Activated T-cell treated with anti-CD3 and anti-CD28 coated beads, Interleukin-2, amount 50 U/mL, for 48 hours (primary cell): ENCODE results near the gene IL13.

Source experiments
- DNase-seq, 2 experiments: peaks; one replicate each; pipeline ENCODE4 v3.0.0-alpha.2; 2020

IL13 gene

DNA sequence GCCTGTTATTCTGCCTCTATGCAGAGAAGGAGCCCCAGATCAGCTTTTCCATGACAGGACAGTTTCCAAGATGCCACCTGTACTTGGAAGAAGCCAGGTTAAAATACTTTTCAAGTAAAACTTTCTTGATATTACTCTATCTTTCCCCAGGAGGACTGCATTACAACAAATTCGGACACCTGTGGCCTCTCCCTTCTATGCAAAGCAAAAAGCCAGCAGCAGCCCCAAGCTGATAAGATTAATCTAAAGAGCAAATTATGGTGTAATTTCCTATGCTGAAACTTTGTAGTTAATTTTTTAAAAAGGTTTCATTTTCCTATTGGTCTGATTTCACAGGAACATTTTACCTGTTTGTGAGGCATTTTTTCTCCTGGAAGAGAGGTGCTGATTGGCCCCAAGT, 15.5 kb downstream of the IL13 start:
- DNase-seq: no peak

DNA sequence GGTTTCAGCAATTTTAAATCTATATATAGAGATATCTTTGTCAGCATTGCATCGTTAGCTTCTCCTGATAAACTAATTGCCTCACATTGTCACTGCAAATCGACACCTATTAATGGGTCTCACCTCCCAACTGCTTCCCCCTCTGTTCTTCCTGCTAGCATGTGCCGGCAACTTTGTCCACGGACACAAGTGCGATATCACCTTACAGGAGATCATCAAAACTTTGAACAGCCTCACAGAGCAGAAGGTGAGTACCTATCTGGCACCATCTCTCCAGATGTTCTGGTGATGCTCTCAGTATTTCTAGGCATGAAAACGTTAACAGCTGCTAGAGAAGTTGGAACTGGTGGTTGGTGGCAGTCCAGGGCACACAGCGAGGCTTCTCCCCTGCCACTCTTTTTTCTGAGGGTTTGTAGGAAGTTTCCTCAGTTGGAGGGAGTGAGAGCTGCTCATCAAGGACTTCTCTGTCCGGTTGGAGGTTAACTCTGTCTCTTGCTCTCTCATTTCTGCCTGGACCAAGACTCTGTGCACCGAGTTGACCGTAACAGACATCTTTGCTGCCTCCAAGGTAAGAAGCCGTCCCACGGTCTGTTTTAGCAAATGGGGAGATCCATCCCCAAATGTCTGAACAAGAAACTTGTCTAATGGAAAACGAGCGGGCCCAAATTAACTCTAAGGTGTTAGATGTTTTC, 16.1 kb downstream of the IL13 start, which contains the start of gene IL4:
Gene IL4, plus strand, starts transcription at position 51 of the 692 bp plus-strand sequence. Its CDS starts 62 bp downstream, at position 113.
- DNase-seq: no peak

DNA sequence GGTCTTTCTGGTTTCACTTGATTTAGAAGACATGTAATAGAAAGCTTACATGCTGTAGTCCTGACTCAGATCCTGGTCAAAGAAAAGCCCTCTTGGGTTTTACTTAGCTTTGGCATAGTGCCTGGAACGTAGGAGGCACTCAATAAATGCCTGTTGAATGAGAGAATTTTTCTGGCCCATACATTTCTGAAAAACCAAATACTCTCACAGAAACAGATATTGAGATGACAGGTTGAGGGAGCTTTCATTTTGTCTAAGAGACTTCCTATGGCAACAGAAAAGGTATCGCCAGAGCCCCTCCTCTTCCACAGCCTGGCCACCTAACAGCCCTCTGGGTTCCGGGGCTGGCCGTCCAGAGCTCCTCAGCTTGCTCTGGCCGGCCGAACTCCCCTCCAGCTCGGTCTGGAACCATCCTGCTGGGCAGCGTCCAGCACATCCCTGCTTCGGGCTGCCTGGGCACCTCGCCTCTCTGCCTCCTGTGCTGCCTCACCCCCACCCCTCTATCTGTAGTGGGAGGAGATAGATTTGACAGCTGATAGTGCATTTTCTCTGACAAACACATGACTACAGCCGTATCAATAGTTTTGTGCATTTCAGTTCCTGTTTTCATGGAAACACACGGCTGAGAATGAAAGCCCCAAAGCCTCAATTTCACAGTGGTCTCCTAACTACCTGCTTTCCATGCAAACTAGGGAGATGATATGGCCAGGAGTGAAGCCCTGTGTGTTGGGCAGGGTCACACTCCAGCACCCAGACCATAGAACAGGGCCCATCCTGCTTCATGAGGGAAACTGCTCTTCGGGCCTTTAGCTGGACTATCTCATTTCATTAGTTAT, 16.9 kb downstream of the IL13 start:
- DNase-seq: peak in 1 of 2 experiments; percentile 52

DNA sequence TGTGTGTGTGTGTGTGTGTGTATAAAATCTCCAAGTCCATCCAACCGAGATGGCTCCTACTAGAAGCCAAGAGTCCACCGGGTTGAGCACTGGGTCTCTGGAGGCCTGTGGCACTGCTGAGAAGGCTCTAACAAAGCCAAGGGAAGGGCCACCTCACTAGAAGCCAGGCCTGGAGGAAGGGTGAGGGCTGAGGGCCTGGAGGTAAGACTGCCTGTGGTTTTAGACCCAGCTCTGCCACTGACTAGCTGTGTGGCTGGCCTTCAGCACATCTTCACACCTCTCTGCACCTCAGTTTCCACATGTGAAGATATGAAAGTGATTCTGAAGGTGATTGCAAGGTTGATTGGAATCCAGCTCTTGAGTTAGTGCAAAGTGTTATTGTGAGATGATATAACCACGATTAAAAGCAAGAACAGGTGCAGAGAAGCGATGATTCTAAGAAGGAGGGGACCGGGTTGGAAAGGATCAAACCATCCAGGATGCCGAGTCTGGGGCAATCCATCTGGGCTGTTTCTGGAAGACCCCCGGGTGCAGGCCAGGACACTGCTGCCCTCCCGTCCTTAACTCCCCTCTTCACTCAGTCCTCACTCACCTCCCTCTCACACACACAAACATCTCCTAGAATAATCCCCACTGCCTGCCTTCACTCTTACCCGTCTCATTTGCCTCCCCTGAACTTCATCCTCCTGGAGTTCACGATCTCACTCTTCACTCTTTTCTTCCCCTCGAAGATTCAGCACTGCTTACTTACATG, 18.1 kb downstream of the IL13 start:
- DNase-seq: no peak

DNA sequence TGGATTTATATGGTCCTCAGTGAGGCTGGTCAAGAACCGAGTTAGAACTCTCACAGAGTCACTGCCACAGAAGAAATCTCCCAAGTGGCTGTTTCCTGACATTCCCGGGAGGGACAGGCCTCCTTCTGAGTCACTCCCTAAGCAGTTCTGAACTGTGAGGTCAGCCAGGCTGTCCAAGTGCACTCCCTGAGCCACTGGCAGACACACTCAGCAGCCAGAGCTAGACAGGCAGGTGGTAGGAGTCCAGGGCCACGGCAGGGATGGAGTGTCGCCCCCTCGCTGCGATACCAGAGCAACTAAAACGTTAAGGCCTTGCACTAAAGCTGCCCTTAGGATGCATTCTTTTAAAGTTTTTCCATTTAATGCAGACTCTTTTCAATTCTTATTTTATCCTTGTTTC, 19.2 kb downstream of the IL13 start:
- no peak for DNase-seq

DNA sequence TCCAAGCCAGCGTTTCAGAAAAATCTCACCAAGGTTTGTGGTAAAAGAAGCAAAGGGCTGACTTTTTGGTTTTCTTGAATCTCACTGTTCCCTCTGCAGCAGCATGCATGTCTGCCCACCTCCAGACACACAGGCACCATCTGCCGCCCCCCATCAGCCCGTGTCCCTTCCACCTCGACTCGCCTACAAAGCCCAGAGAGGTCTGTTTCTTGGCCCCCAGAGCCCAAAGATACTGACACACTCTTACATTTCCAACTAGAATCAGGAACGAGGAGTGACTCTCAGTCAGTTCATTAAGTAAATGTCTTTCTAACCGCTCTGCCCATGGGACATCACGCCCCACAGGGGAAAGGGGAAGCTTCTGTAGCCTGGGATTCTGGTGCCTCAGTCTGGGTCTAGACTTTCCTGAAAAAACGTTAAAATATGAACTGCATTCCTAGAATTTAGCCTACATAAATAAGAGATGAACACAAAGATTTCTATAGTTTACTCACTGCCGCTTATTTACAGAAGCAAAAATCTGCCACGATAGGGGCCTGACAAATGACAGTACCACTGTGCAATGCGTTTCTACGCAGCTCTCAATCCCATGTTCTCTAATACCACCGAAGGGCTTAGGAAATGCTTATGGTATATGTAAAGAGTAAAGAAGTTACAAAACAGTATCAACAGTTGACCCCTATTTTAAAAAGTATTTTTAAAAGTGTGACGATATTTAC, 19.9 kb downstream of the IL13 start:
- no peak for DNase-seq

DNA sequence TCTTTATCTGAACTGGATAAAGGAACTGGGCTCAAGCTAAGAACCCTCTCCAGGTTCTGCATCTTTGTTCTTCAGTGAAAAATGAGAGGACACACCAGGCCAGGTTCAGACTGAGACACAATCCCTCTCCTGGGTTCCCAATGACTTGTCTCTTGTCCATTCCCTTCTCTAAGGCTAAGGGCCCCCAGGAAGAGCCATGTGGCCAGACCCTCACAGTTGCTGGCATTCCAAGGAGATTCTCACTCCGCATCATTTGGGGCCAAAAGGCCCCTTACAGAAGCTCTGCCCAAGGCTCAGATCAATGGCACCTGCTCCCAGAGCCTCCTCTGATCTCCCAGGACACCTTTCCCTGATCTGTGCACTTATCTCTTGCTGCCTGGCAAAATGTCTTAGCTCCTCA, 20.8 kb downstream of the IL13 start:
- DNase-seq: no peak

DNA sequence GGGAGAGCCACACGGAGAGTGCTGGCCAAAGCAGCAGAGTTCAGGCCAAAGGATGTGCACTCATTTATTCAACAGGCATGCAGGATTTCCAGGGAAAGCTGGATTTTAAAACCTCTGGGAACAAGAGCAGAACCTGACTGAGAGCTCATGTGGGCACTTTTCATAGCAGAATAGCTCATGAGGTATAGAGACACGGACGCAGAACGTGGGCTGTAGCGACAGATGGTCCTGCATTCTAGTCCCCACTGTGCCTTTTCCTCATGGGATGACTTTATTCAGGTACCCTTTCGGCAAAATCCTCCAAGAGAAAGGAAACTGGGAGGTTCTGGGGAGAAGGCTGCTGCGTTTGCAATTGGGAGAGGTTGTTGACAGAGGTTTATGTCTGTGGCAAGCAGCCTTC, 21.2 kb downstream of the IL13 start:
- no peak for DNase-seq

DNA sequence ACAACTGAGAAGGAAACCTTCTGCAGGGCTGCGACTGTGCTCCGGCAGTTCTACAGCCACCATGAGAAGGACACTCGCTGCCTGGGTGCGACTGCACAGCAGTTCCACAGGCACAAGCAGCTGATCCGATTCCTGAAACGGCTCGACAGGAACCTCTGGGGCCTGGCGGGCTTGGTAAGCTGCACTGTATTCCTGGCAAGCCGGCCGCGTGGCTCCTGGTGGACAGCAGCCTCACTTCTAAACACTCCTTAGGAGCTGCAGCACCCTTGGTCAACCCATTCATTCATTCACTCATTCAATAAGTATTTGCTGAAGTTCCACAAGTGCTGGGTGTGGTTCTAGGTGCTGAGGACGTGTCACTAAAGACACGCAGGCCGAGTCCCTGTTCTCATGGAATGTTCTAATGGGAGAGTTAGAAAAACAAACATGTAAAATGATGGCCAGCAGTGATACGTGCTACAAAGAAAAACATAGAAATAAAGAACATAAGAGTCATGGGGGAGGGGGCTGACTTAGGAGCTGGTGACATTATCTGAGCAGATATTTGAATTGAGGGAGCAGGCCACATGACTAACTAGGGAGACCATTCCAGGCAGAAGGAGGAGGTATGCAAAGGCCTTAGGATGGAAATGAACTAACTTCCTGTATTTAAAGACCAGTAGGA, 21.9 kb downstream of the IL13 start:
- no peak for DNase-seq

DNA sequence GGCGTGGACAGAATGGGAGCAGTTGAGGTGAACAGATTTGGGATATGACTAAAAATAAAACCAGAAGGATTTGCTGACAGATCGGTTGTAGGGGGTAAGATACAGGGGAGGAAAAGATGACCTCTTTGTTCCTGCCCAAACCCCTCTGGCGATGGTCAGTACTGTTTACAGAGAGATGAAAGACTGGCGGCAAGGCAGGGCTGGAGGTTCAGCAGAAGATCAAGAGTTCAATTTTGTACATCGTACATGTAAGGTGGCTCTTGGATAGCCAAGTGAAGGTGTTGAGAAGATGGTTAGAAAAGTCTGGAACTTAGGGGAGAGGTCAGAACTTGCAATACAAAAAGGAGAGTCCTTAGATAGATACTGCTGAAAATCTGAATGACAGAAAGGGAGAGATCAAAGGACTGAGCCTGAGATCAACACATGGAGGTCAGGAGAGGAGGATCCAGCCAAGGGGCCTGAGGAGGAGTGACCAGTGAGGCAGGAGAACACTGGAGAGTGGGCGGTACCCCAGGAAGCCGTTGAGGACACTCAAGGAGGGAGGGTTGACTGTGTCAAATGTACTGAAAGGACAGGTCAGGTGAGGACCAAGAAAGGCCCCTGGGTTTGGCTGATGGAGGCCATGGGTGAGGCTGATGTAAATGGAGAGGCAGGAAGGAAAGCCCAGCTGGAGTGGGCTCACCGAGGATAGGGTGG, 23.0 kb downstream of the IL13 start:
- no peak for DNase-seq

DNA sequence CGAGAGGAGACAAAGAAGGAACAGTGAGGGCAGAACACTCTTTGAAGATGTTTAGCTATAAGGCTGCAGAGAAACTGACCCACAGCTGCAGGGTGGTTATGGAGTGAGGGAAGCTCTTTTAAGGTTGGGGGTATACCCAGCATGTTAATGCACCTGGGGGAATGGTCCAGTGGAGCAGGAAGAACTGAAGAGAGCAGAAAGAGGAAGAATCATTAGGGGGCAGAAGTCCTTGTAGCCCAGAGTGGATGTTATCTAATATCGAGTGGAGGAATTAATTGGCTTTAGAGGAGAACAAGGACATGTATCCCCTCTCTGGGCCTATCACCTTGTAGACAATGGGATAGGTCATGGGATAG, 23.5 kb downstream of the IL13 start:
- DNase-seq: no peak

DNA sequence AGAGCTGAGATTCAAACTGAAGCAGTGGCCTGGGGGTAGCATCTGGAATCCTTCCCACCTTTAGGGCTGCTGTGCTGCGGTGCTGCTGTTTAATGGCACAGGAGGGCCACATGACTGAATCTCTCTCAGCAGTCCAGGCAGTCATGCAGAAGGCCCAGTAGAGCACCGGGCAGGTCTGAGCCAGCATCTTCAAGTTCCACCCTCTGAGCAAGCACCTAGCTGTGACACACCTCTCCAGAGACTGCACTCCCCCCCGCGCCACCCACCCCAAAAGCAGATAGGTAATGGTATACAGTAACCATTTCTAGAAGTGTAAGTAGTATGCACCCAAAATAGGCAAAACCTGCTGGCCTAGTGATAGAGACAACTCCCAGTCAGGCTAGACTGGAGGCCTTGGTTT, 24.0 kb downstream of the IL13 start:
- DNase-seq: no peak

DNA sequence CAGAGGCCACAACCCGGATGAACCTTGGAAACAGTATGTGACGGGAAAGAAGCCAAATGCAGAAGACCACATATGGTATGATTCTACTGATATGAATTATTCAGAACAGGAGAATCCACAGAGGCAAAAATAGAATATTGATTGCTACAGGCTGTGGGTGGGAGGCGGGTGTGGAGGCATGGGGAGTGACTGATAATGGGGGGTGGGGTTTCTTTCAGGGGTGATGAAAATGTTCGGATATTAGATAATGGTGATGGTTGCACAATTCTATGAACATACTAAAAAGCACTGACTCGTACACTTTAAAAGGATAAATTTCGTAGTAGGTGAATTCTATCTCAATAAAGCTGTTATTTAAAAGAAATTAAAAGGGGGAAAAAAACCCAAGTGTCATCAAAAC, 26.5 kb downstream of the IL13 start:
- no peak for DNase-seq

DNA sequence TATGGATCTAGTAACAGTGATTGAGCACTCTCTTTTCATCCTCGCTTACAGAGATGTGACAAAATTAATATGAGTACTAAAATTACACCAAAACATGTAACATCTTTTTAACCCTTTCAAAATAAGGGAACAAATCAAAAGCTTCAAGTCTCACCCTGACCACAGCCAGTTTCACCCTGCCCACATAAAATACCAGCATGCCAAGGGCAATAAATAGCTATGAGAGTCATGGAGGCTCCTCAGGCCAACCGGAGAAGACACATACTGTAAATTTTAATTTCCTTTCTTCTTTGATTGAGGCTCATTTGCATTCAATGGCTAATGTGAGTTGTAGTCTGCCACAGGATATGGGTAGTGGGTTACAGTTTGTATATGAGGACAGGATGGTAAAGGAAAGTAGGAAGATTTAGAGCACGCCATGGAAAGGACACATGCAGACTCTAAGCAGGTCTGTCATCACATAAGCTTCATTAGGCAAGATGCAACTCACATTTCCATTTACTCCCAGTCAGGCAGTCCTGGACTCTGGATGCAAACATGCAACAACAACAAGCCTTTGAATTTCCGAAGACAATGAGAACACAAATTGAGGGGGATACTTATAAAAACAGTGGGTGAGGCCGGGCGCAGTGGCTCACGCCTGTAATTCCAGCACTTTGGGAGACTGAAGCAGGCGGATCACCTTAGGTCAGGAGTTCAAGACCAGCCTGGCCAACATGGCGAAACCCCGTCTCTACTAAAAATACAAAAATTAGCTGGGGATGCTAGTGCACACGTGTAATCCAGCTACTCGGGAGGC, 27.1 kb downstream of the IL13 start:
- no peak for DNase-seq

DNA sequence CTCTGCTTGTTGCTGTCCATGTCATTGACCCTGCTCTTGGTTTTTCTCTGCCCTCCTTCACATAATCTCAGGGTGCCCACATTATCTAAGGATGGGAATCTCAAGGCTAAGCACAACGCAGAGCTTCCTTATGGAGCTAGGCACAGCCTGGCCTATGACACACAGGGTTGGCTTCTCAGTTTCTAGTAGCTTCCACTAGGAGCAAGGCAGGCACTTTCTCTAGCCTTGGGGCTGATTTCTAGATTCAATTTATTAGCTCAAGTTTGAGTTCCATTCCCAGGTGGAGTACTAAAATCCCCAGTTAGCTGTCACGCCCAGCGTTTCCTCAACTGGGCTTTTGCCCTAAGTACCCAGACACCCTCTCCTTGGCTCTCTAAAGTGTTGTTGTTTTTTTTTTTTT, 28.2 kb downstream of the IL13 start:
- DNase-seq: no peak

DNA sequence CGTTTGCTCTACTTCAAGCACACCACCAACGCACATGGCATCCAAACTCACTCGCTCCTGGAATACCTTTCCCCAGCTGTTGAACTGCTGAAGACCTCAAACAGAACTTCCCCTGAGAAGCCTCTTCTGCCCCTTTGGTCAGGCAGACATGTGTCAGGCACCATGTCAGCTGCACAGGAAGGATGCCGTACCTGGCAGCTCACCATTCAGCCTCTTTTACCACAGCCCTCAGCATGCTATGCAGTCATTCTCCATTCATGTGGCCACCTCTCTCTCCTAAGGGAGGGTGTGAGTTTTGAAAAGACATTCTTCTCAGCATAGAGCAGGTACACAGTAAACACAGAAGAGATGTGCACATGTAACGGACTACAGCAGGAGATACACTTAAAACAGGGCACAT, 30.0 kb downstream of the IL13 start:
- DNase-seq: peak in 1 of 2 experiments; percentile 50

DNA sequence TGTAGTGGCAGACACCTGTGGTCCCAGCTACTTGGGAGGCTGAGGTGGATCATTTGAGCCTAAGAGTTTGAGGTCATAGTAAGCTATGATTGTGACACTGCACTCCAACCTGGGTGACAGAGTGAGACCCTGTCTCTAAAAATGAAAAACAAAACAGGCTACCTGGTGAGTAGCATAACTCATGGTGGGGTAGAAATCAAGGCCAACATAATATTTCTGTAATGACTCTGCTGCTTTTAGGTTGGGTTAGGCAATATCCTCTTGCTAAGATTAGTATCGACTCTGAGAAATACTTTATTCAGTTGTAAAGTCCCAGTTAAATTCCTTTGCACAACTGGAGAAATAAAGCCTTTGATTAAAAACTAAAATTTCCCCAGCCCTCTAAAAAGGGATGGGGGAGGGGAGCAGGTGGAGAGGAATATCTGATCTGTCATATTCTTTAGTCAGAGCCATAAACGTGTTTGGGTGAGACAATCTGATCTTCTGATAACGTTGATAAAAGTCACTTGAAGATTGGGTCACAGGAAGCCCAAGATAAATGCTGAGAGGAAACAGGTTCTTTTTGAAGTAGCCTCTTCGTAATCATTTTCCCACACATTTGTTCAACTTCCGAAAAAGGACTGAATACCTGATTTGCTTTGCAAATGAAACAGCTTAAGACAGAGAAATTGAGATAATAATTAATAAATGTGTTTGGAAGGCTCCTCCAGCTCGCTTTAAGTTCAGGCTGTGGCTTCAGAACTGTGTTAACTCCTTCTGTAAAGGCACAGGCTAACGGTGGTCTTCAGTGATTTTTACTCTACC, 30.8 kb downstream of the IL13 start:
- no peak for DNase-seq

DNA sequence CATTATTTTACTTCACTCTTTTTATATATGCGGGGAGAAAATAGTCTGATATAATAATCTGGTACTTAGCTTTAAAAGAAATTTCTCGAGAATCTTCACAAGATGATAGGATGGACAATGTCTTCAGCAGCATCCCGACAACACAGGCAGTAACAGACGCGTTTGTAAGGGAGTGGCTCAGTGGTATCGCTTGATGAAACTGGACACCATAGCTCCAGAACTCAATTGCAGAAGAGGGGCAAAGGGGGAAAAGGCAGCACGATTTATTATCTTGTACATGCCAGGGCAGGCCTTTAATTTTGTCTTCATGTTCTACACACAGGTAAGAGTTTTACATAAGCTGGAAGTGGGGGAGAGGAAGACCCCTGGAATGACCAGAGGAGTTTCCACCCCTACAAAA, 31.5 kb downstream of the IL13 start:
- no peak for DNase-seq

DNA sequence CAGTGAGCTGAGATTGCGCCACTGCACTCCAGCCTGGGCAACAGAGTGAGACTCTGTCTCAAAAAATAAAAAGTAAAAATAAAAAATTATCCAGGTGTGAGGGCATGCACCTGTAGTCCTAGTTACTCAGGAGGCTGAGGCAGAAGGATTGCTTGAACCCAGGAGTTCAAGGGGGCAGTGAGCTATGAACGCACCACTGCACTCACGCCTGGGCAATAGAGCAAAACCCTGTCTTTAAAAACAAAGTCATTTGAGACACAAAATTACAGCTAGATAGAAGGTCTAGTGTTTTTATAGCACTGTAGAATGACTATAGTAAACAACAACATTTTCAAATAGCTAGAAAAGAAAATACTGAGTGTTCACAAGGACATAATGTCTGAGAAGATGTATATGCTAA, 32.2 kb downstream of the IL13 start:
- no peak for DNase-seq
